ENCODE data around the gene PCDHGA1.

The PCDHGA1 gene

GRCh38 chr5:141389153-141390042, 59.1 kb downstream of the PCDHGA1 start:
- WGBS, 2 donors (ENCODE audit: extremely low coverage in 2 of 2, insufficient read length in 2 of 2, insufficient replicate concordance in 1 of 2) = no CpG with 5 or more reads among the region's 77 CpGs
- H3K9me3 ChIP-seq (replicated peaks in 1 of 2; ENCODE audit: control insufficient read depth in 2 of 2, insufficient read depth in 1 of 2, low read depth in 1 of 2, low read length in 2 of 2) = peaks cover 40 to 70% of the 10 kb centered on the region in 2 donors
- peaks cover 4% of the 10 kb centered on the region for H3K79me1 ChIP-seq (ENCODE audit: low read depth, low read length)
- peak overlapping the region; percentile 30 for H3K18ac ChIP-seq (ENCODE audit: low read length)
- H4K8ac ChIP-seq (ENCODE audit: low read depth, low read length) = no peak overlapping the region
- no peaks in the 10 kb centered on the region for H3K4me1 ChIP-seq (ENCODE audit: control insufficient read depth in 2 of 2, insufficient read depth in 1 of 2, low read depth in 1 of 2, low read length in 2 of 2)
- no peak overlapping the region for H4K91ac ChIP-seq (ENCODE audit: low read depth, low read length, poor library complexity)
- peak overlapping the region; percentile 16 for H3K23ac ChIP-seq (ENCODE audit: low read depth, low read length, poor library complexity)
- no peak overlapping the region for H3K4me2 ChIP-seq (ENCODE audit: insufficient read depth, low read length, poor library complexity, severe bottlenecking)
- H2BK5ac ChIP-seq (ENCODE audit: low read length) = no peak overlapping the region
- no peak overlapping the region for H3K27ac ChIP-seq (replicated peaks; ENCODE audit: low read length)
- H2AFZ ChIP-seq (ENCODE audit: low read length) = no peak overlapping the region
- peak overlapping the region in 1 of 2 donors; percentile 24 for H3K4me3 ChIP-seq (ENCODE audit: low read length in 2 of 2)
- H2AK5ac ChIP-seq (ENCODE audit: low read depth, low read length) = no peak overlapping the region
- H2BK12ac ChIP-seq (ENCODE audit: low read length) = no peak overlapping the region
- H3K14ac ChIP-seq (ENCODE audit: low read length) = no peak overlapping the region
- H3K36me3 ChIP-seq (replicated peaks in 1 of 2; ENCODE audit: control insufficient read depth in 2 of 2, insufficient read depth in 2 of 2, low read length in 2 of 2) = peaks cover 14 to 26% of the 10 kb centered on the region in 2 donors
- no peak for DNase-seq (ENCODE audit: low spot score)
- H2BK120ac ChIP-seq (ENCODE audit: low read depth, low read length) = no peak overlapping the region
- H3K4ac ChIP-seq (ENCODE audit: low read length) = no peak overlapping the region
- H2BK15ac ChIP-seq (ENCODE audit: low read length) = no peak overlapping the region
- H3K9ac ChIP-seq (ENCODE audit: low read depth, low read length, poor library complexity) = peak overlapping the region; percentile 51
- H3K27me3 ChIP-seq (ENCODE audit: control insufficient read depth in 3 of 3, insufficient read depth in 3 of 3, low read depth in 1 of 3, low read length in 3 of 3) = no peaks in the 10 kb centered on the region

GRCh38 chr5:141392429-141393198, 62.3 kb downstream of the PCDHGA1 start, which contains the start of gene PCDHGA8:
PCDHGA8 (plus strand) TSS chr5:141392633; CDS start chr5:141392814, 181 bp downstream.
- WGBS, 2 donors (ENCODE audit: extremely low coverage in 2 of 2, insufficient read length in 2 of 2, insufficient replicate concordance in 1 of 2) = no CpG with 5 or more reads among the region's 38 CpGs
- no peaks in the 10 kb centered on the region for H3K27me3 ChIP-seq (ENCODE audit: control insufficient read depth in 3 of 3, insufficient read depth in 3 of 3, low read depth in 1 of 3, low read length in 3 of 3)
- H2BK15ac ChIP-seq (ENCODE audit: low read length) = no peak within 1 kb of the TSS
- no peak within 1 kb of the TSS for H2AK5ac ChIP-seq (ENCODE audit: low read depth, low read length)
- H3K4me1 ChIP-seq (ENCODE audit: control insufficient read depth in 2 of 2, insufficient read depth in 1 of 2, low read depth in 1 of 2, low read length in 2 of 2) = no peaks in the 10 kb centered on the region
- no peak within 1 kb of the TSS for H4K8ac ChIP-seq (ENCODE audit: low read depth, low read length)
- no peak within 1 kb of the TSS for H3K14ac ChIP-seq (ENCODE audit: low read length)
- H2BK5ac ChIP-seq (ENCODE audit: low read length) = no peak within 1 kb of the TSS
- H3K4me2 ChIP-seq (ENCODE audit: insufficient read depth, low read length, poor library complexity, severe bottlenecking) = no peak within 1 kb of the TSS
- no peak within 1 kb of the TSS for H4K91ac ChIP-seq (ENCODE audit: low read depth, low read length, poor library complexity)
- no peak within 1 kb of the TSS for H3K4me3 ChIP-seq (ENCODE audit: low read length in 2 of 2)
- H2BK12ac ChIP-seq (ENCODE audit: low read length) = no peak within 1 kb of the TSS
- H3K27ac ChIP-seq (replicated peaks; ENCODE audit: low read length) = no peak within 1 kb of the TSS
- H2BK120ac ChIP-seq (ENCODE audit: low read depth, low read length) = no peak within 1 kb of the TSS
- H3K4ac ChIP-seq (ENCODE audit: low read length) = no peak within 1 kb of the TSS
- no peak within 1 kb of the TSS for H3K9ac ChIP-seq (ENCODE audit: low read depth, low read length, poor library complexity)
- peaks cover 40 to 85% of the 10 kb centered on the region in 2 donors for H3K9me3 ChIP-seq (replicated peaks in 1 of 2; ENCODE audit: control insufficient read depth in 2 of 2, insufficient read depth in 1 of 2, low read depth in 1 of 2, low read length in 2 of 2)
- no peak for DNase-seq (ENCODE audit: low spot score)
- peaks cover 14 to 26% of the 10 kb centered on the region in 2 donors for H3K36me3 ChIP-seq (replicated peaks in 1 of 2; ENCODE audit: control insufficient read depth in 2 of 2, insufficient read depth in 2 of 2, low read length in 2 of 2)
- no peak within 1 kb of the TSS for H2AFZ ChIP-seq (ENCODE audit: low read length)
- peaks cover 6% of the 10 kb centered on the region for H3K79me1 ChIP-seq (ENCODE audit: low read depth, low read length)
- H3K23ac ChIP-seq (ENCODE audit: low read depth, low read length, poor library complexity) = no peak within 1 kb of the TSS
- H3K18ac ChIP-seq (ENCODE audit: low read length) = no peak within 1 kb of the TSS

- Histone ChIP-seq H3K79me1 (ENCODE audit: low read depth, low read length) (peaks cover 6% of the 10 kb centered on the region), H2BK12ac (ENCODE audit: low read length) (no peak overlapping the region), H3K4me2 (ENCODE audit: insufficient read depth, low read length, poor library complexity, severe bottlenecking) (no peak overlapping the region), H4K8ac (ENCODE audit: low read depth, low read length) (no peak overlapping the region), H3K4ac (ENCODE audit: low read length) (no peak overlapping the region), H2AK5ac (ENCODE audit: low read depth, low read length) (no peak overlapping the region), H2BK5ac (ENCODE audit: low read length) (no peak overlapping the region), H3K9ac (ENCODE audit: low read depth, low read length, poor library complexity) (no peak overlapping the region), H2BK120ac (ENCODE audit: low read depth, low read length) (no peak overlapping the region), H3K27me3 (ENCODE audit: control insufficient read depth in 3 of 3, insufficient read depth in 3 of 3, low read depth in 1 of 3, low read length in 3 of 3) (no peaks in the 10 kb centered on the region), H3K27ac (replicated peaks; ENCODE audit: low read length) (no peak overlapping the region), H3K9me3 (replicated peaks in 1 of 2; ENCODE audit: control insufficient read depth in 2 of 2, insufficient read depth in 1 of 2, low read depth in 1 of 2, low read length in 2 of 2) (peaks cover 39 to 83% of the 10 kb centered on the region in 2 donors), H3K4me3 (ENCODE audit: low read length in 2 of 2) (no peak overlapping the region), H3K23ac (ENCODE audit: low read depth, low read length, poor library complexity) (no peak overlapping the region), H3K18ac (ENCODE audit: low read length) (no peak overlapping the region), H3K4me1 (ENCODE audit: control insufficient read depth in 2 of 2, insufficient read depth in 1 of 2, low read depth in 1 of 2, low read length in 2 of 2) (no peaks in the 10 kb centered on the region), H2BK15ac (ENCODE audit: low read length) (no peak overlapping the region), H2AFZ (ENCODE audit: low read length) (no peak overlapping the region), H3K36me3 (replicated peaks in 1 of 2; ENCODE audit: control insufficient read depth in 2 of 2, insufficient read depth in 2 of 2, low read length in 2 of 2) (peaks cover 14 to 26% of the 10 kb centered on the region in 2 donors), H4K91ac (ENCODE audit: low read depth, low read length, poor library complexity) (no peak overlapping the region), H3K14ac (ENCODE audit: low read length) (no peak overlapping the region)
- no CpG with 5 or more reads among the region's 21 CpGs for whole genome bisulfite sequencing, 2 donors (ENCODE audit: extremely low coverage in 2 of 2, insufficient read length in 2 of 2, insufficient replicate concordance in 1 of 2)
- no peak for DNase-seq (ENCODE audit: low spot score)
Measured at GRCh38 chr5:141393267-141393666, 63.0 kb downstream of the PCDHGA1 start.

Data from neuronal stem cell (in vitro differentiated cells).